BJ (cell line): ENCODE results near the gene MGRN1. TPM values are rescaled to one million over a fixed set of nuclear protein-coding genes. Genes with fewer than 3 reads are reported as not detected.

Source experiments
- CTCF ChIA-PET: fragments of 350-600 bp; formaldehyde crosslinking; extraction: SDS; loops from one replicate; lab custom pipeline; 2021; ENCODE audit warnings: antibody characterized with exemption, inconsistent platforms; lab: Yijun Ruan, JAX
- POLR2A ChIA-PET: fragments of 300-600 bp; sonication (Branson Sonifier 250); formaldehyde crosslinking; extraction: SDS; loops from one replicate; lab custom pipeline; 2021; ENCODE audit warnings: antibody characterized with exemption; lab: Charles Lee
- DNase-seq: peaks from one replicate; pipeline ENCODE4 v3.0.0-alpha.2; 2011; ENCODE audit warnings: low read depth
- H3K27me3 ChIP-seq: 2 replicates; pipeline ENCODE4 v1.6.0; 2011; ENCODE audit warnings: low read length; ENCODE audit not compliant: control insufficient read depth, insufficient read depth
- H3K36me3 ChIP-seq: 2 replicates; pipeline ENCODE4 v1.5.1; 2011; ENCODE audit warnings: low read length; ENCODE audit not compliant: control insufficient read depth, insufficient read depth
- H3K4me3 ChIP-seq: 2 replicates; pipeline ENCODE4 v1.5.1; 2011; ENCODE audit warnings: low read depth, mild to moderate bottlenecking, control low read depth, low read length
- CTCF ChIP-seq: IDR thresholded peaks from 2 replicates; pipeline ENCODE4 v1.5.1; 2011; ENCODE audit warnings: low read depth, mild to moderate bottlenecking, control low read depth, inconsistent platforms, low read length, moderate library complexity; ENCODE audit not compliant: insufficient read depth
- polyA plus RNA-seq: library from polyadenylated mRNA; depleted of rRNA; stranded (reverse); fragments of >200 nt; gene quantifications from 2 replicates; pipeline ENCODE4 v1.2.3, GENCODE V29; 2011

The MGRN1 gene
- polyA plus RNA-seq, 1 experiment, result 4.5 TPM

GRCh38 chr16:4655801-4656200 is 31.2 kb downstream of the MGRN1 start:
- H3K4me3 ChIP-seq, result no peak overlapping the region
- no peak for TF ChIP-seq CTCF
- CTCF ChIA-PET, result interaction anchor here (0.7 kb wide), 1 partner anchor 149 kb away, joined by 4 read pairs; no protein-coding TSS in a partner anchor
- no peak for DNase-seq
- H3K36me3 ChIP-seq, result peaks cover 41% of the 10 kb centered on the region
- POLR2A ChIA-PET, result no interaction called here
- H3K27me3 ChIP-seq, result no peaks in the 10 kb centered on the region

- no peak for DNase-seq
- no peaks in the 10 kb centered on the region for H3K27me3 ChIP-seq
- H3K36me3 ChIP-seq, result peaks cover 40% of the 10 kb centered on the region
- ChIA-PET POLR2A (no interaction called here), CTCF (no interaction called here)
- TF ChIP-seq CTCF, result no peak
- no peak overlapping the region for H3K4me3 ChIP-seq
Measured at GRCh38 chr16:4656221-4656620, 31.6 kb downstream of the MGRN1 start.

GRCh38 chr16:4656695-4657686 is 32.4 kb downstream of the MGRN1 start:
- CTCF ChIA-PET, result no interaction called here
- peaks cover 39% of the 10 kb centered on the region for H3K36me3 ChIP-seq
- no peak for DNase-seq
- no peaks in the 10 kb centered on the region for H3K27me3 ChIP-seq
- no peak overlapping the region for H3K4me3 ChIP-seq
- no peak for TF ChIP-seq CTCF
- POLR2A ChIA-PET, result no interaction called here

- Histone ChIP-seq H3K4me3 (no peak overlapping the region), H3K36me3 (peaks cover 36% of the 10 kb centered on the region), H3K27me3 (no peaks in the 10 kb centered on the region)
- POLR2A ChIA-PET, result no interaction called here
- DNase-seq, result no peak
- CTCF ChIA-PET, result interaction anchor here (1.0 to 1.9 kb wide), 2 partner anchors 10 to 33 kb away, joined by 5 to 6 read pairs; no protein-coding TSS in a partner anchor
- TF ChIP-seq CTCF, result no peak
Measured at GRCh38 chr16:4659363-4660353, 35.0 kb downstream of the MGRN1 start.
